ENCODE data around the gene GRAP2.

DNA sequence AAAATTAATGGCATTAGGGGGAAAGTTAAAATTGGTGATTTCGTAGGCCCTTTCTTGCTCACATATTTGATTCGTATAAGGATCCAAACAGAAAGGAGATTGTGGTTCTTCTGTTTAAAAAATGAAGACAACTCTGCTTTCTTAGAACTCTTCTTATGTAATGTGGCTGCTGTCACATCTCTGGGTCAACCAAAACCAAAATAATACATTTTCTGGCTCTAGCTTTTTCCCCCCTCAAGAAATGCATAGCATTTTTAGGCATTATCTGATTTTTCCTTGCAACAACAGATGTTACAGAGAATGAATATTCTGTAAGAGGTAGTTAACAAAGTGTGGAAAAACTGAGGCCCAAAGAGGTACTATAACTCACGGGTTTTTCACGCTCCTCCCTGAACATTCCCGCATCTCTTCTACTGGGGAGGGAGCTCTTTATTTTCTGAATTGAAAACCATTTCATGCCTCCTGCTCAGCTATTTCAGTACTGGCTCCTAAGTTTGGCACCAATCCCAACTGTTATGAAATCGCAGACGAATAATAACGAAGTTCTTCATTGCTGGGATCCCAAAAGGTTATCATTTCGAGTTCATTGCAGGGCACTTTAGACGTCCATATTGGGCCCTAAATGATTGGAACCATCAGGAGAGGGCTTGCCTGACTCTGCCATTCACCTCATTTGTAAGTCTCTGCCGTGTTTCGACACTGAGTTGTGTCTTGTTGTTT, 17.1 kb downstream of the GRAP2 start:
- TF ChIP-seq, protein P1, sequence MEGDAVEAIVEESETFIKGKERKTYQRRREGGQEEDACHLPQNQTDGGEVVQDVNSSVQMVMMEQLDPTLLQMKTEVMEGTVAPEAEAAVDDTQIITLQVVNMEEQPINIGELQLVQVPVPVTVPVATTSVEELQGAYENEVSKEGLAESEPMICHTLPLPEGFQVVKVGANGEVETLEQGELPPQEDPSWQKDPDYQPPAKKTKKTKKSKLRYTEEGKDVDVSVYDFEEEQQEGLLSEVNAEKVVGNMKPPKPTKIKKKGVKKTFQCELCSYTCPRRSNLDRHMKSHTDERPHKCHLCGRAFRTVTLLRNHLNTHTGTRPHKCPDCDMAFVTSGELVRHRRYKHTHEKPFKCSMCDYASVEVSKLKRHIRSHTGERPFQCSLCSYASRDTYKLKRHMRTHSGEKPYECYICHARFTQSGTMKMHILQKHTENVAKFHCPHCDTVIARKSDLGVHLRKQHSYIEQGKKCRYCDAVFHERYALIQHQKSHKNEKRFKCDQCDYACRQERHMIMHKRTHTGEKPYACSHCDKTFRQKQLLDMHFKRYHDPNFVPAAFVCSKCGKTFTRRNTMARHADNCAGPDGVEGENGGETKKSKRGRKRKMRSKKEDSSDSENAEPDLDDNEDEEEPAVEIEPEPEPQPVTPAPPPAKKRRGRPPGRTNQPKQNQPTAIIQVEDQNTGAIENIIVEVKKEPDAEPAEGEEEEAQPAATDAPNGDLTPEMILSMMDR (IDR thresholded peaks at IDR 0.05) = no peak
- no peak for TF ChIP-seq POLR2A (IDR thresholded peaks at IDR 0.05)
